ENCODE measurements around the gene ATN1.

ATN1 gene

GRCh38 chr12:6979021-6979420 lies 51.3 kb downstream of the ATN1 start:
- DNase-seq (ENCODE audit: low read depth): no peak

GRCh38 chr12:6979453-6979852 lies 51.7 kb downstream of the ATN1 start:
- no peak for DNase-seq (ENCODE audit: low read depth)

- no peak for DNase-seq (ENCODE audit: low read depth)
Measured at GRCh38 chr12:6980075-6980474, 52.3 kb downstream of the ATN1 start.

- no peak for DNase-seq (ENCODE audit: low read depth)
Measured at GRCh38 chr12:6980740-6981139, 53.0 kb downstream of the ATN1 start.

- DNase-seq (ENCODE audit: low read depth): no peak
Measured at GRCh38 chr12:6981152-6982052, 53.6 kb downstream of the ATN1 start.

GRCh38 chr12:6982532-6982931 lies 54.8 kb downstream of the ATN1 start:
- DNase-seq (ENCODE audit: low read depth): no peak

GRCh38 chr12:6987956-6988553 lies 60.3 kb downstream of the ATN1 start:
- no peak for DNase-seq (ENCODE audit: low read depth)
